Neural crest cell (in vitro differentiated cells): ENCODE results near the gene ANKMY2. TPM values are rescaled to one million over a fixed set of nuclear protein-coding genes. Genes with fewer than 3 reads are reported as not detected.
"Not testable (repeated sequence)": the region's sequence is repeated elsewhere in the genome, so short reads cannot be mapped to it uniquely, and the experiment has no call there.

Experiments used
- DNase-seq: peaks from one replicate; pipeline ENCODE4 v3.0.0; 2021; ENCODE audit warnings: low read depth, mixed read lengths, low spot score
- H3K27ac Mint-ChIP-seq: one replicate; pipeline ENCODE4 v1.8.0; 2021; ENCODE audit warnings: mild to moderate bottlenecking, mixed read lengths; ENCODE audit not compliant: unreplicated experiment
- H3K27me3 Mint-ChIP-seq: 2 replicates; pipeline ENCODE4 v1.8.0; 2021; ENCODE audit warnings: low read depth, mild to moderate bottlenecking, mixed read lengths
- H3K36me3 Mint-ChIP-seq: 2 replicates; pipeline ENCODE4 v1.8.0; 2021; ENCODE audit warnings: low read depth, mild to moderate bottlenecking, mixed read lengths
- H3K4me1 Mint-ChIP-seq: 2 replicates; pipeline ENCODE4 v1.8.0; 2021; ENCODE audit warnings: mixed read lengths
- H3K4me3 Mint-ChIP-seq: one replicate; pipeline ENCODE4 v1.8.0; 2021; ENCODE audit warnings: mild to moderate bottlenecking, mixed read lengths
- H3K9me3 Mint-ChIP-seq: 2 replicates; pipeline ENCODE4 v1.8.0; 2021; ENCODE audit warnings: mixed read lengths
- total RNA-seq: library from RNA; stranded (reverse); gene quantifications from 2 replicates; pipeline ENCODE4 v1.2.1, GENCODE V29; 2021
- TF ChIP-seq, protein P1 (sequence below): fragments of 200-600 bp; sonication (generic); conservative IDR thresholded peaks from 2 replicates; pipeline ENCODE4 v1.5.0; 2021; ENCODE audit warnings: antibody characterized with exemption, mild to moderate bottlenecking

ANKMY2 gene
- total RNA-seq, 1 donor from 2014 or later, result 24.7 TPM

DNA sequence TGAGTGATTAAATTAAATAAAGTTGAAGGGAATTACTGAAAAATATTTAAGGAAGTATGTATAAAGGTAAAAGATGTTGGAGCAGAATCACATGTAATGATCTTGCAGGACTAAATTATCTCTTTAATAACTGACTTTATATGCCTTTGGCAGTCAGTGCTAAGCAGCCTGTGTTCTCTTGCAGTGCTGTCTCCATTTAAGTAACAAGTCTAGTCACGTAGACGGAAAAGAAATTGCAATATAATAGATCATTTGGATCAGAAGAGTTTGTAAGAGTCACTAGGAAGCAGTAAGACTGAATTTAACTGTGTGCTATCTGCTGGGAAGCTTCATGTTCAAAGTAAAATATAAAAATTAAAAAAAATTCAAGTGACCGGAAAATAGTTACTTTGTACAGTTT is 21.8 kb upstream of the ANKMY2 start:
- H3K4me1 Mint-ChIP-seq, result peaks cover 37% of the 10 kb centered on the region

DNA sequence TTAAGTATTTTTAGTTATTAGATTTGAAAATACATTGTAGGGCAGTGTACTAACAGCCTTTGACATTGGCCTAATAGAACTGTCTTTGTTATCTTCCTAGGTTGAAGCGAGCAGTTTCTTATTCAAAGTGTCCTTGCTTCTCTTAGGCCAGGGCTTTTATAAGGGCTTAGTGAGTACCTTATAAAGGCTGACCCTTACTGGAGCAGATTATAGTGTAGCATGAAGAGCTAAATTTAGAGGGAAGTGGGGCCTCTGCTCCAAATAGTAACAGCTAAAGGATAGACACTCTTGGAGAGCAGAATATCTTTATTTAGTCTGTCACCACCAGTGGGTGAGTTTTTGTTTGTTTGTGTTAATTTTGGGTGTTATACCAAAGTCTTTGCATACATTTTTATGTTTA is 16.4 kb upstream of the ANKMY2 start:
- TF ChIP-seq, protein P1, sequence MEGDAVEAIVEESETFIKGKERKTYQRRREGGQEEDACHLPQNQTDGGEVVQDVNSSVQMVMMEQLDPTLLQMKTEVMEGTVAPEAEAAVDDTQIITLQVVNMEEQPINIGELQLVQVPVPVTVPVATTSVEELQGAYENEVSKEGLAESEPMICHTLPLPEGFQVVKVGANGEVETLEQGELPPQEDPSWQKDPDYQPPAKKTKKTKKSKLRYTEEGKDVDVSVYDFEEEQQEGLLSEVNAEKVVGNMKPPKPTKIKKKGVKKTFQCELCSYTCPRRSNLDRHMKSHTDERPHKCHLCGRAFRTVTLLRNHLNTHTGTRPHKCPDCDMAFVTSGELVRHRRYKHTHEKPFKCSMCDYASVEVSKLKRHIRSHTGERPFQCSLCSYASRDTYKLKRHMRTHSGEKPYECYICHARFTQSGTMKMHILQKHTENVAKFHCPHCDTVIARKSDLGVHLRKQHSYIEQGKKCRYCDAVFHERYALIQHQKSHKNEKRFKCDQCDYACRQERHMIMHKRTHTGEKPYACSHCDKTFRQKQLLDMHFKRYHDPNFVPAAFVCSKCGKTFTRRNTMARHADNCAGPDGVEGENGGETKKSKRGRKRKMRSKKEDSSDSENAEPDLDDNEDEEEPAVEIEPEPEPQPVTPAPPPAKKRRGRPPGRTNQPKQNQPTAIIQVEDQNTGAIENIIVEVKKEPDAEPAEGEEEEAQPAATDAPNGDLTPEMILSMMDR, result no peak
- no peak for DNase-seq
- Mint-ChIP-seq H3K27ac (no peak overlapping the region), H3K4me3 (no peak overlapping the region), H3K27me3 (no peaks in the 10 kb centered on the region), H3K4me1 (peaks cover 42% of the 10 kb centered on the region), H3K9me3 (no peaks in the 10 kb centered on the region), H3K36me3 (peaks cover 9% of the 10 kb centered on the region)

More for the DNA sequence above, 21.8 kb upstream of the ANKMY2 start:
- peaks cover 31% of the 10 kb centered on the region for H3K36me3 Mint-ChIP-seq
- H3K27ac Mint-ChIP-seq, result no peak overlapping the region
- peaks cover 3% of the 10 kb centered on the region for H3K9me3 Mint-ChIP-seq
- H3K4me3 Mint-ChIP-seq, result no peak overlapping the region
- TF ChIP-seq, protein P1, result no peak
- no peaks in the 10 kb centered on the region for H3K27me3 Mint-ChIP-seq
- DNase-seq, result no peak

DNA sequence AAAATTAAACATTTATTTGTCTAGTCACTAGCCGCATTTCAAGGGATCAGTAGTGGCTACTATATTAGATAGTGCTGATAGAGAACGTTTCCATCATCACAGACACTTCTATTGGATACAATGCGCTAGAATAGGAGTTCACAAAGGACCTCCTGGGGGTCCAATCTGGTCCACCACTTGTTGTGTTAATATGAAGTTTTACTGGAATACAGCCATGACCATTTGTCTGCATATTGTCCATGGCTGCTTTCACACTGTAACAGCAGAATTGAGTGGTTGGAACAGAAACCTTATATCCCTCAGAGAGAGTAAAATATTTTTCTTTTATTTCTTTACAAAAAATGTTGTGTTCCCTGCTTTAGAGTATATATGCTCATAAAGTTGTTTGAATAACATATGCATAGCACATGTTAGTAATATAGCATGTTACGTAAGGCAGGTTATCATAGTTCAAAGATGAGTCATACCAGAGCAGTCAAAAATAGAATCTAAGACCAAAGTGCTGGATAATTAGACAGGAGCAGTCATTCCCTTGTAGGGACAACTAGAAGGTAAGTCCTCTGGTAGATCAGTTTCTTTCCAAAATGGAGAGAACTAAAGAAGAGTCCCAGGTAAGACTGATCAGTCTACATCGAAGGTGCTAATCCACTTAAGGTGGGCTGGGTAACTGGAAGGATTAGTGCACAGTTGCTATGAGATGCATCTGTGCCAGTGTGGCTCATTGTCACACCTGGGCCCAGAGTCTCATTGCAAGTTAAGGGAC is 15.3 kb upstream of the ANKMY2 start:
- Mint-ChIP-seq H3K4me1 (peaks cover 47% of the 10 kb centered on the region), H3K9me3 (no peaks in the 10 kb centered on the region), H3K27me3 (no peaks in the 10 kb centered on the region), H3K36me3 (peaks cover 12% of the 10 kb centered on the region), H3K4me3 (no peak overlapping the region), H3K27ac (no peak overlapping the region)
- TF ChIP-seq, protein P1, result no peak
- no peak for DNase-seq

DNA sequence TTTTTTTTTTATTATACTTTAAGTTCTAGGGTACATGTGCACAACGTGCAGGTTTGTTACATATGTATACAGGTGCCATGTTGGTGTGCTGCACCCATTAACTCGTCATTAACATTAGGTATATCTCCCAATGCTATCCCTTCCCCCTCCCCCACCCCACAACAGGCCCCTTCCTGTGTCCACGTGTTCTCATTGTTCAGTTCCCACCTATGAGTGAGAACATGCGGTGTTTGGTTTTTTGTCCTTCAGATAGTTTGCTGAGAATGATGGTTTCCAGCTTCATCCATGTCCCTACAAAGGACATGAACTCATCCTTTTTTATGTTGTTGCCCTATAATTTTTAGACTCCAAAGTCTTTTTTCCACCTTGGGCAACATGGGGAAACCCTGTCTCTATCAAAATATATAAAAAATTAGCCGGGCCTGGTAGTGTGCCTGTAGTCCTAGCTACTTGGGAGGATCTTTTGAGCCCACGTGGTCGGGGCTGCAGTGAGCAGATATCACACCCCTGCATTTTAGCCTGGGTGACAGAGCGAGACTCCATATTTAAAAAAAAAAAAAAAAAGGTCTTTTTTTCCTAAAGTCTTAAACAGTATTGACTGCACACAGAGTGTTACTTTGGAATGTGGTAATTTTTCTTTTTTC is 14.4 kb upstream of the ANKMY2 start:
- not testable (repeated sequence) for H3K4me3 Mint-ChIP-seq, H3K36me3 Mint-ChIP-seq, DNase-seq, H3K27me3 Mint-ChIP-seq, H3K9me3 Mint-ChIP-seq, H3K27ac Mint-ChIP-seq
- peaks cover 51% of the 10 kb centered on the region for H3K4me1 Mint-ChIP-seq

DNA sequence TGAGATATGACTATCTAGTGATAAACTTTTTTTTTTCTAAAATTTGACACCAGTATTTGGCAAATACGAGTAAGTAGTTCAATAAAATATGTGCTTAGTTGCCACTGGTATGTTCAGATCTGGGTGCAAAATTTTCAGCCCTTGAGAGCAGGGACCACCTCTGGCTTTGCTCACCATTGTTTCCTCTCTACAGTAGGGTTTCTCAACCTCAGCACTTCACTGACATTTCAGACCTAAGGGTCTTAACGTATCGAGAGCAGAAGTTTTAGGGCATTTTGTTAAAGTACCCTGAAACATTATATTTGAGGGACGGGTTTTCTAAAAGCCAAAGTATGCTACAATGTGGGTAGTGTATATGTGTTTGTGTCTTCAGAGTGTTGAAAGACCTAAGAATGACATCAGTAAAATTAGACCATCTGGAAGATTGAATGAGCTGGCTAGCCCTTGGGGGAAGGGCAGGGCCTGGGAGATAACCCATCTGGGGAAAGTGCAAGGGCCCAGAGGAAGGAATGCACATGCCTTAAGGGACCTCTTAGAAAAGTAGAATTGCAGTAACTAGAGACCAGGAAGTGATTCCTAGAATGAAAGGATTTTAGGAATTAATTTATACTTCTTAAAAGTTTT is 12.2 kb upstream of the ANKMY2 start:
- peaks cover 6% of the 10 kb centered on the region for H3K36me3 Mint-ChIP-seq
- H3K9me3 Mint-ChIP-seq, result no peaks in the 10 kb centered on the region
- H3K4me3 Mint-ChIP-seq, result peak overlapping the region; percentile 12
- no peaks in the 10 kb centered on the region for H3K27me3 Mint-ChIP-seq
- H3K27ac Mint-ChIP-seq, result peak overlapping the region; percentile 51
- H3K4me1 Mint-ChIP-seq, result peaks cover 45% of the 10 kb centered on the region
- TF ChIP-seq, protein P1, result peak; percentile 37
- no peak for DNase-seq

DNA sequence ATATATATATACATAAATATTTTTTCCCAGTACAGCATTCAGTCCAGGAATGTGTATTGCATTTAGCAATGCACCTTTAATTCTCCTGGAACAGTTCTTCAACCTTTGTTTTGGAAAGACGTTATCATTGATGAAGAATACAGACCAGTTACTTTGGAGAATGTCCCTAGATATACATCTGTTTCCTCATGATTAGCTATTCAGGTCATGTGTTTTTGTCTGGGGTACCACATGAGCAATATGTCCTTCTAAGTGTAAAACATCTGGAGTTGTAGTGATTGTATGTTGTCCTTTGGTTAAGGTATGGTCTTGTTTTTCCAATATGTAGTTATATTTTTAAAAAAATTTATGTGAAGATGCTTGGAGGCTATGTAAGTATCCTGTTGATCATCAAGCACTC is 10.6 kb upstream of the ANKMY2 start:
- no peak overlapping the region for H3K4me3 Mint-ChIP-seq
- H3K27me3 Mint-ChIP-seq, result no peaks in the 10 kb centered on the region

More for the DNA sequence above, 10.6 kb upstream of the ANKMY2 start:
- peaks cover 40% of the 10 kb centered on the region for H3K4me1 Mint-ChIP-seq
- DNase-seq, result no peak
- H3K9me3 Mint-ChIP-seq, result no peaks in the 10 kb centered on the region
- no peak overlapping the region for H3K27ac Mint-ChIP-seq
- TF ChIP-seq, protein P1, result no peak
- peaks cover 6% of the 10 kb centered on the region for H3K36me3 Mint-ChIP-seq
